Bone marrow (tissue), 2 donors: ENCODE results near the gene NUMBL.
"Not testable (repeated sequence)": the region's sequence is repeated elsewhere in the genome, so short reads cannot be mapped to it uniquely, and the experiment has no call there.

Experiments used
- DNase-seq, 2 donors: peaks; one replicate each; lab custom pipeline; 2025; lab: John Stamatoyannopoulos, UW

NUMBL gene

GRCh38 chr19:40629346-40629745, 61.1 kb downstream of the NUMBL start:
- DNase-seq: no peak

GRCh38 chr19:40627486-40628279, 62.8 kb downstream of the NUMBL start:
- no peak for DNase-seq

GRCh38 chr19:40626918-40627317, 63.5 kb downstream of the NUMBL start:
- no peak for DNase-seq

- no peak for DNase-seq
These were observed 64.9 kb downstream of the NUMBL start for GRCh38 chr19:40625406-40626120.

GRCh38 chr19:40624369-40625153, 65.9 kb downstream of the NUMBL start:
- DNase-seq: not testable (repeated sequence)

- DNase-seq: no peak
These were observed 66.8 kb downstream of the NUMBL start for GRCh38 chr19:40623403-40624251.

- DNase-seq: no peak
These were observed 67.7 kb downstream of the NUMBL start for GRCh38 chr19:40622773-40623075.

- no peak for DNase-seq
These were observed 68.3 kb downstream of the NUMBL start for GRCh38 chr19:40621966-40622772.

GRCh38 chr19:40621283-40621682, 69.2 kb downstream of the NUMBL start:
- no peak for DNase-seq

- no peak for DNase-seq
These were observed 70.3 kb downstream of the NUMBL start for GRCh38 chr19:40620161-40620485.

GRCh38 chr19:40619333-40620160, 70.9 kb downstream of the NUMBL start:
- DNase-seq: no peak

GRCh38 chr19:40617961-40618360, 72.5 kb downstream of the NUMBL start:
- no peak for DNase-seq

GRCh38 chr19:40616941-40617340, 73.5 kb downstream of the NUMBL start:
- no peak for DNase-seq

GRCh38 chr19:40616178-40616577, 74.3 kb downstream of the NUMBL start:
- DNase-seq: no peak
